HTR-8/SVneo (cell line): ENCODE data around the gene HPS4.
"Not testable (repeated sequence)": the region's sequence is repeated elsewhere in the genome, so short reads cannot be mapped to it uniquely, and the experiment has no call there.

ENCODE experiments used
- DNase-seq: peaks from one replicate; pipeline ENCODE4 v3.0.0; 2011; ENCODE audit warnings: low spot score, mixed read lengths; ENCODE audit not compliant: insufficient read length
- FAIRE-seq: peaks from 2 replicates; lab custom pipeline; 2011; peaks lifted over from hg19 to GRCh38; lab: Jason Lieb, UNC

HPS4 gene

DNA sequence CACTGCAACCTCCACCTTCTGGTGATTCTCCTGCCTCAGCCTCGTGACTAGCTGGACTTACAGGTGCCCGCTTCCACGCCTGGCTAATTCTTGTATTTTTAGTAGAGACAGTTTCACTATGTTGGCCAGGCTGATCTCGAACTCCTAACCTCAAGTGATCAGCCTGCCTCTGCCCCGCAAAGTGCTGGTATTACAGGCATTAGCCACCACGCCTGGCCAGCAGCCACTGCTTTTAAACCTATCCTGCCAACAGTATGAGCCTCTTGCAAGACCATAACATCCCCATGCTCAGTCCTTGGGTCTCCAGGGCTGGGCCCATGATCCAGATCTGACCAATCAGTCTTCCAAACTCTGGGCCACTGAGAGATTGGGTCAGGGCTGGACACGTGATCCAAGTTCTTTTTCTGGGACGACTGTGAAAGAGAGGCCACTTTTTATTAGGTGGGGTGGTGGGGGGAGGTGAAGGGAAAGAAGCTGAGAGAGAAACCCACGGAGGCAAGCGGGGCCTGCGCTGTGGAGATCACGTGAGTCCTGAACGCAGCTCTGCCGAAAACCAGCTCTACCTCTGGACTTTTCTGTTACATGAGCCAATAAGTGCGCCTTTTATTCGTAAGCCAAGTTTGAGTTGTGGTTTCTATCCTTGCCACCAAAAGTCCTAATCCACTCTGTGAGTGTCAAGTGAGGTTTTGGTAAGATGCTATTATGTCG is 36.6 kb downstream of the HPS4 start:
- no peak for FAIRE-seq
- DNase-seq = no peak

DNA sequence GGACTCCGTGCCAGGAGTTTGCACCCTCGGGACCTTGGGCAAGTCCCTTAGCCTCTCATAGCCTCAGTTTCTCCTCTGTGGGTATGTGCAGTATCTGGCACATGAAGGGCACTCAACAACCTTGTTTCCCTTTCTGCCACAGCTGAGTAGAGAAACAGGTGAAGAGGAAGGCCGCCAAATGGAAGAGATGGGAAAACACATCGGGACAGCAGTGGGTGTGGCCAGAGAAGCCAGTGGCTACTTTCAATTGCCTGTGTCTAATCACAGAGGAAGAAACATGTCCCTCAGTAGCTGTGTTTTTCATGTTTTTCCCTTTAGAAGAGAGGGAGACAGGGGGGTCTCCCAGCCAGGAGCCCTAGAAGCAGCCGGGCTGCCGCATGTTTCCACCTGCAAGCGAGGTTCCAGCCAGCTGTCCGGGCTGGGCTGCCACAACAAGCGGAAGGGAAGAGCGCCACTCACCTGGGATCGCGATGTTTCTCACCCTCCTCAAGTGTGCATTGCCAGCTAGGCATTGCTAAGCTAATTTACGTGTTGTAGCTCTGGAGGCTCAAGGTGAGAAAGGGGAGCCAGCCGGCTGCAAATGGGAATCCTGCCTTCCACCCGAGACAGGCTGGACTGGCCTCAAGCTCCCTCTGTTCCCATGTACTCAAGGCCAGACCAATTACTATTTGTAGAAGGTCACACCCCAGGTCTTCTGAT is 37.9 kb downstream of the HPS4 start:
- DNase-seq (no peak), FAIRE-seq (no peak)

DNA sequence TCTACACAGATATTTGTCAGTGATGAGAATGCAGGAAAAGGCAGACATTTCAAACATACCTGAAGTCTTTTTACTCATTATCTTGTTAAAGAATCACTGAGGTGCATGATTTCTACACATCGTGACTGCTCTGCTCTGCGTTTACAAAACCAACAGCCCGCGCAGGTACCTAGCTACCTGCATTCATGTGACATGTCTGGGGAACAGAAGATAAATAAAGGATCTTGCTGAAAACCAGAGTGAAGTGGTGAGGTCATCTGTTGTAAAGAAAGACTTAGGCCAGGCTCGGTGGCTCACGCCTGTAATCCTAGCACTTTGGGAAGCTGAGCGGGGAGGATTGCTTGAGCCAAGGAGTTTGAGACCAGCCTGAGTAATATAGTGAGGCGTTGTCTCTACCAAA is 38.8 kb downstream of the HPS4 start:
- FAIRE-seq = no peak
- DNase-seq = no peak

DNA sequence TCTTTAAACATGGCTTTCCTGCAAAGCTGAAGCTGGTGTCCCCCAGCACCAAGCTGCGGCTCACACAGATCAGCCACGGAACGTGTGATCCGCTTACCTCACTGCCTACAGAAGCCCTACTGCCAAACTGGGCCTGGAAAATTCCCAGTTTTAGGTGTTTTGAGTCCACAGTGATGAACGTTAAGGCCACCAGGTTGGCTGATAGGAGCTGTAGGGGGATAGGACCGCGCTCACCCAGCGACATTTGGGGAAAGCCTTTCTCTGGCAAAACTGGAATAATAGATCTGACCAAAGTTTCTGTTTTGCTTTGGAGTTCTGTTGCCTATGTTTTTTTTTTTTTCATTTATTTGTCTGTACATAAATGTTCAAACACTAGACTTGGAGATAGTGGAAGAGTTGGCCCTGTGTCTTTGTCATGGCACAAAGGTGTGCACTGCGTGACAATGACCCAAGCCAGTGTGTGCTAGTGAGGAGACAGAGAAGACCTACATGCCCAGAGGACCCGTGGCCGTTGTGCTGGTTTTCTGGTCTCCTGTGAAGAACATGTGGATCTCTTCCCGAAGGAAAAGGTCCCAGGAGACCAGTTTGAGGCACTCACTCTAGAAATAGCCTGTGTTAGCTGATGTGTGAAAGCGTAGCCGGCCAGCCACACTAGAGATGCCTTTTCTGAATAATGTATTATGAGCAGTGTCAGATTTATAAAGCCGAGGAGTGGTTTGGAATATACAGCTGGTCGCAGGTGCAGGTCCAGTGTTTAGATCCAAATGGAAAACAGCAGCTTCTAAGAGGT is 39.5 kb downstream of the HPS4 start:
- FAIRE-seq = no peak
- DNase-seq = no peak

DNA sequence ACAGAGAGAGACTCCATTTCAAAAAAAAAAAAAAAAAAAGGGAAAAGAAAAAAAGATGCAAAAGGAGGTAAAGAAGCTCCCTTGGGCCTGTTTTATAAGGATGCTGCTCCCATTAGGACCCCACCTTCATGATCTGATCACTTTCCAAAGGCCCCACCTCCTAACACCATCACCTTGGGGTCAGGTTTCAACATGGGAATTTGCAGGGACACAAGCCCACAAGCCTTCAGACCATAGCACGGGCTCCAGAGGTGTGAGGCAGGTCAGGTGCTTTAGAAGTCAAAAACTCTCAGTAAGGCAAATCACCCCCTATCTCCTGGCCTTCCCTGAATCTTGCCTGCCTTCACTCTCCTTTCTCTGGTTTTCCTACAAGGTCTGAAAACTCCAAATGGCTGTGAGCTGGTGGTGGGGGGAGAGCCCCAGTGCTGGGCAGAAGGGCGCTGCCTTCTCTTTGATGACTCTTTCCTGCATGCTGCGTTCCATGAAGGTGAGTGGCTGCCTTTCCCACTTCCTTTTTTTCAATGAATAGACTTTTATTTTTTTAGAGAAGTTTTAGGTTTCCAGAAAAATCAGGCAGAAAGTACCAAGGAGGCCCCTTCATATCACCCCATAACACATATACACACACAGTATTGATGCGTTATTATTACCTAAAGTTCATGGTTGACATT is 41.4 kb downstream of the HPS4 start:
- no peak for FAIRE-seq
- no peak for DNase-seq

DNA sequence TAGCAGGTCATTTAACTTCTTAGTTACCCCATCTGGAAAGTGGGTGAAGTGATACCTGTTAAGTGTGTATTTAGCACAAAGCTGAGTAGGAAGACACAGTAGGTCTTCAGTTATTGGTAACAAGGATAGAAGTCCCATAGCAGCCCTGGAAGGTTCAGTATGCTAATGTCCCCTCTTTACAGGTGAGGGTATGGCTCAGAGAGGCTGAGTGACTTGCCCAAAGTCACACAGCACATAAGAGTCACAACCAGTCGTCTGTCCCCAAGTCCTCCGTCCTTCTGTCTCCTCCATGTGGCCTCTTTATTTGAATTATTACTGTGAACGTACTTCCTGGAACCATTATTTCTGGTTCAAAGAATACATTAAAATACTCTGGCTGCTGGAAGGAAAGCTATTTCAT is 44.0 kb downstream of the HPS4 start:
- no peak for DNase-seq
- FAIRE-seq = no peak

DNA sequence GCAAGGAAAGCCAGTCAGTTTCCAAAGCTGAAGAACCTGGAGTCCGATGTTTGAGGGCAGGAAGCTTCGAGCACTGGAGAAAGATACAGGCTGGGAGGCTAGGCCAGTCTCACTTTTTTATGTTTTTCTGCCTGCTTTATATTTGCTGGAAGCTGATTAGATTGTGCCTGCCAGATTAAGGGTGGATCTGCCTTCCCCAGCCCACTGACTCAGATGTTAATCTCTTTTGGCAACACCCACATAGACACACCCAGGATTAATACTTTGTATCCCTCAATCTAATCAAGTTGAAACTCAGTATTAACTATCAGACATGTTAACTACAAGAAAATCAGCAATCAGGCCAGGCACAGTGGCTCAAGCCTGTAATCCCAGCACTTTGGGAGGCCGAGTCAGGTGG is 44.8 kb downstream of the HPS4 start:
- not testable (repeated sequence) for FAIRE-seq, DNase-seq

DNA sequence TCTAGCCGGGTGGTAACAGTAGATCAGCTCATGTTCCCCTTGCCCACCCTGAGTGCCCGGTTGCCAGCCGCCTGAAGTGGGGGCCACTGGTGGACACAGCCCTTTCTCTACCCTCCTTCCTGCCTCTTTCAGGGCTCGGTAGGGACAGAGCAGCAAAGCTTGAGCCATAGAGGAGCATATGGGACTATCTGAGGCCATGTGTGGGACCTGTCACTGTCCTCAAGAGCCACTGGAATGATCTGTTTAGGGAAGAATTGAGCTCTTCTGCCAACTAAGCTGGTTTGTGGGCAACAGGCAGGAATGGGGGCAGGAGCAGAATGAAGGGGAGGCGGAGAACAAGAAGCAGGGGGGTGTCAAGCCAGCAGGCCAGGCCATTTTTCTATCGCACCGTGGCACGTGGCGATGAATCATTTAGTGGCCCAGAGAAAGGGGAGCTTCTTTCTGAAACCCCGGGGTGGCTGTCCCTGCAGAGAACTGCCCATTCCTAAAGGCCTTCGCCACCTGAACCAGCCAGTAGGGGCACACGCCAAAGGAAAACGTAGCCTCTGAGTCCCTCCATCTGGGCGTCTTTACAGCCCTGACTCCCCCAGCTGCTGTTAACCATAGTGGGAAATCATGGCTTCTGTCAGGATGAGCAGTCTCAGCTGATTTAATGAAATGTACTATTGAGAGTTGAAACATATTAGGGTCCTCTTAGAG is 45.7 kb downstream of the HPS4 start:
- FAIRE-seq (no peak), DNase-seq (no peak)

DNA sequence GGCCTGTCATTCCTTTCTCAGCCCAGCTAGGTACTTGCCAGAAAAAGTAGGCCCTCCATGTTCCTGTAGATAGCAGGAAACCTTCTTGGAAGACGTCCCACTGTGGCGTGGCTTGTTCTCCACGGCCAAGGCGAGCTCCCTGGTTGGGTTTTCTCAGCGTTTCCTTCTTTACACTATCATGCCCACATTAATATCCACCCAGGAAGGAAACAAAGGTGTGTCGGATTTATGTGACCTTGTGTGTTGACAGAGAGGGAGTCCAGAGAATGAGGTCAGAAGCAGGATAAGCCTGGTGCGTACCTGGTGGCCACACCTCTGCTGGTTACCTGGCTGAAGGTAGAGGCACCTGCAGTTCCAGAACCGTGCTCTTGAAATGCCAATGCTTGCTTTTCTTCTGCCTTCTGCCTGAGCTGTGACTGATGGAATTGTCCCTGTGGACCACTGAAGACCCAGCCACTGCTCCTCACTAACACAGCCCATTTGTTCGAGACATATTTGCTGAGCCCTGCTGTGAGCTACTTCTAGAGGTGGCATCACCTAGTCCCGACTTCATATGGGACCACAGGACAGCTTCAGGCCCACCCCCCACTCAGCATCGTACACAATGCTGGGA is 46.6 kb downstream of the HPS4 start:
- FAIRE-seq = no peak
- no peak for DNase-seq

DNA sequence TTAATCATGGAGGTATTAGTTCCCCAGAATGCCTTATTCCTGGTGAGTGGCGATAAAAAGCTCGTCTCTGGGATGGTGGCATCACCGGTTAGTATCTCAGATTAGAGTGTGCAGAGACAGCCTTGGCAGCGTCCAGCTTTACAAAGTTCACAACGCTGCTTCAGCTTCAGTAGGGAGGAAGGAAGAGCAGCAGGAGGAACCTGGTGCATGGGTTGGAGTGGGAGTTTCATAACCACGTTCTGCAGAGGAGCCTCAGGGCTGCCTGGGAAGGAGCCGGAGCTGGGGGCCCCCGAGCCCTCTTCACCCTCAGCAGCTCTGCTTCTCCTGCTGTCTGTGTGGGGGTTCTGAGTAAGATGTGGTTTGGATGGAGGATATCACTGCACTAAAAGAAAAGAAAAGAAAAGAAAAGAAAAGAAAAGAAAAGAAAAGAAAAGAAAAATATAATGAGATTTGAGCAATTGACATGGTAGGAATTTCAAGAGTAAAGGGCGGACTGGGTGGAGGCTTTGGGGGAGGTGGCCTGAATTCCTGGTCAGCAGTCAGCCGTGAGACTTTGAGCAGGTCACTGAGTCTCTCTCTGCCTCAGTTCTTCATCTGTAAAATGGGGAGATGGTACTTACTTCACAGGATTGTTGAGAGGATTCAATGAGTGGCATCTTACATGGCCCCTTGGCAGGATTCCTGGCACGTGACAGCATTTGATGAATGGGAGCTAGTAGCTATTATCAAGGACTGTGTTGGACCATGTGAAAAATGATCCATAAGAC is 48.1 kb downstream of the HPS4 start:
- no peak for FAIRE-seq
- no peak for DNase-seq

DNA sequence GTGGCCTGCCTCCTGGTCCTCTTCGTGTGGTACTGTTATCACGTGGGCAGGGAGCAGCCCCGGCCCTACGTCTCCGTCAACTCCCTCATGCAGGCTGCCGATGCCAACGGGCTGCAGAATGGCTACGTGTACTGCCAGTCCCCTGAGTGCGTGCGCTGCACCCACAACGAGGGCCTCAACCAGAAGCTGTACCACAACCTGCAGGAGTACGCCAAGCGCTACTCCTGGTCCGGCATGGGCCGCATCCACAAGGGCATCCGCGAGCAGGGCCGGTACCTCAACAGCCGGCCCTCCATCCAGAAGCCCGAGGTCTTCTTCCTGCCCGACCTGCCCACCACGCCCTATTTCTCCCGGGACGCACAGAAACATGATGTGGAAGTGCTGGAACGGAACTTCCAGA is 49.8 kb downstream of the HPS4 start:
- no peak for FAIRE-seq

DNA sequence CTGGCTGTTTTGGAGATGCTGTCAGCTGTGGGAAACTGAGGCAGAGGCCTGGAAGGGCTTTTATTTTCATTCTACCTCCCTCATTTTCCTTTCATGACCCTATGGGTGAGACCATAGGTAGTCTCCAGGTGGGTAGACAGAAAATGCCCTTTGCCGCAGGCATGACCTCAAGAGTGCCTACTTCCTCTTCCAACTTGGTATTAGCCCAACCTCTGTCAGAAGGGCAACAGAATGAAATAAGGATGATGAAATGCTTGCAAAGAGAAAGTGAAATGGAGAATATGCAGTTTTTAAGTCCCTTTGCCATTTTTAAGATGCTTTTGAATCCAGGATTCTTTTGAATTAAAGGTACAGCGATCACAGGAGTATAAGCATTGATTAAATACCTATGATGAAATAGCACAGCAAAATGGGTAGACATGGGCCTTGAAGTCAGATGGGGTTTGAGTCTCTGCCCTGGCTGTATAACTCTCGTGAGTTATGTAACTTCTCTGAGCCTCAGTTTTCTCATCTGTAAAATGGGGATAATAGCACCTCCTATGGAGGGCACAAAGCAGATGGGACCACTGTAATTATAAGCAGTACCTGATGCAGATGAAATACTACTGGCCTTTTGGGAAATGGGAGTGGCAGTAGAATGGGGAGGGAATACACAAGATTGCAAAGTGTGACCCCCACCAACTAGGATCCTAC is 50.8 kb downstream of the HPS4 start:
- DNase-seq = no peak
- FAIRE-seq = no peak

More for the DNA sequence above, 49.8 kb downstream of the HPS4 start:
- no peak for DNase-seq

DNA sequence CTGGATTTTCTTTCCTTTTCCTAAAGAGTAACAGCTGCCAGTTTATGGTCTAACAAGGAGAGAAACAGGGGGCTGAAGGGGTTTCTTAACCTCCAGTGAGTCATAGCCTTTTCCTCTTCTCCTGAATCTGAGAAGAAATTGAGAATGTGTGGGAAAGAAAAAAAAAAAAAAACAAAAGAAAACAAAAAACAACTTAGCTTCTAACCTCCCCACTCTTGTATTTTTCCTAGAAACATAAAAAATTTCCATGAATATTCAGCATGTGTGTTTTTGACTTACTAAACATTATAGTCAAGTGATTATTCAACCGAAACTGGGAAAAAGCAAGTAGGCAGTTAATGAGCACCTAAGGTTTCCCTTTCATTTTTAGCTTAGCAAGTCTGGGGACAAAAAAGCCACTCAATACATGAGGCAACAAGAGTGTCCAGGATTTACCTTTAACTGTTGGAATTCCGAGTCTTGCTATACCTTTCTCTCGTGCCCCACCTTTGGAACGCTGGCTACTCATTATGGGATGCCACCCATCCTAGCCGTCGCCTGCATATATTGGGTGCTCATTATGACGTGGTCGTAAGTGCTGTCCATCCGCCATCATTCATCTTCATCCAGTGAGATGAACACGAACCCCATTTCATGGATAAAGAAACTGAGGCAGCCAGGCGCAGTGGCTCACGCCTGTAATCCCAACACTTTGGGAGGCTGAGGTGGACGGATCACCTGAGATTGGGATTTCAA is 52.2 kb downstream of the HPS4 start:
- FAIRE-seq = no peak

DNA sequence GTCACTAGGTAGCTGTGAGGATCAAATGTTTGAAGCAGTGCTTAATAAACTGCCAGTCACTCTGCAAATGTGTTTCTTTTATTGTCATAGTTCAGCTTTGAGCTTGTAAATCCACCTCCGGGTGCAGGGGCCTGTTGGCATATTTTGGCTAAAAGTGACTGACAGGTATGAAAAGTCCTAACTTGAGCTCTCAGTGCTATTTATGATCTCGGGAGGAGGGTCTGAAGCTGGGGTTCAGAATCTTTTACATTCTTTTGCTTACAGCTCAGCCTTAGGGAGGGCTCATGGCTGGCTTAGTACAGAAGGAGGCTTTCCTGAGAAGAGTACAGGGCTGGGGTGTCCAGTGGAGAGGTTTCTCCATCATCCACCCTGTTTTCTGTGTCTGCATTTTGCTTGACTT is 53.0 kb downstream of the HPS4 start:
- FAIRE-seq (no peak), DNase-seq (no peak)

More for the DNA sequence above, 52.2 kb downstream of the HPS4 start:
- no peak for DNase-seq

DNA sequence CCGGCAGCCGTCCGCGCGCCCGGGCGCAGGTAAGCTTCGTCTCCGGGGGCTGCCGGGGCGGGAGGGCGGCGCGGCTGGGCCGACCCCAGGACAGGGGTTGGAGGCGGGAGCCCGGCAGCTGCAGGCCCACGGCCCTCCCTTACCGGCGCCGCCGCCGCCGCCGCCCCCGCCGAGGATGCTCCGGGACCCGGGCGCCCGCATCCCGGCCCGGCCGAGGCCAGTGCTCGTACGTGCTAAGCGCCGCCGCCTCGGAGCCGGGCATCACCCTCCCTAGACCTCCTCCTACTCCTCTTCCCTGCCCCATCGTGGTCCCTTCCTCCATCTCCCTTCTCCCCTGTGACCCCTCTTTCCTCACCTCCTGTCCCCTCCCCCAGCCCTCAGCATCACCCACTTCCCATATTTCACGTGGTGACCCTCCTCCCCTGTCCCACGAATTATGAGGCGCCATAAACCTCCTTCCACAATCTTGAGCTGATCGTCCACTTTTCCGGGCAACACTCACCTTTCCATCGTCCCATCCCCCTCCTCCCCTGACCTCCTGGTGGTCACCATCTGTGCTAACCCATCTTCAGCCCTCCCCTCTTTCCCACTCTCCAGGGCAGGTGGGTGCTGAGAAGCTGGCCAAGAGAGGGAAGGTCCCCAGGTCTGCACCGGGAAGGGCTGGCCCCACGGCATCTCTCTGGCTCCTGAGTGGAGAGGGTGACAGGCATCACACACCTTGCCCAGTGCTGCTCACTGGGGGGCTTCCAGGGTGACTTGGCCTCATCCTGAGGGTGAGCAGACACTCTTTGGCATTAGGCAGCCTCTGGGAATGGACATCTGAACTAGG is 53.9 kb downstream of the HPS4 start:
- DNase-seq (no peak), FAIRE-seq (no peak)

DNA sequence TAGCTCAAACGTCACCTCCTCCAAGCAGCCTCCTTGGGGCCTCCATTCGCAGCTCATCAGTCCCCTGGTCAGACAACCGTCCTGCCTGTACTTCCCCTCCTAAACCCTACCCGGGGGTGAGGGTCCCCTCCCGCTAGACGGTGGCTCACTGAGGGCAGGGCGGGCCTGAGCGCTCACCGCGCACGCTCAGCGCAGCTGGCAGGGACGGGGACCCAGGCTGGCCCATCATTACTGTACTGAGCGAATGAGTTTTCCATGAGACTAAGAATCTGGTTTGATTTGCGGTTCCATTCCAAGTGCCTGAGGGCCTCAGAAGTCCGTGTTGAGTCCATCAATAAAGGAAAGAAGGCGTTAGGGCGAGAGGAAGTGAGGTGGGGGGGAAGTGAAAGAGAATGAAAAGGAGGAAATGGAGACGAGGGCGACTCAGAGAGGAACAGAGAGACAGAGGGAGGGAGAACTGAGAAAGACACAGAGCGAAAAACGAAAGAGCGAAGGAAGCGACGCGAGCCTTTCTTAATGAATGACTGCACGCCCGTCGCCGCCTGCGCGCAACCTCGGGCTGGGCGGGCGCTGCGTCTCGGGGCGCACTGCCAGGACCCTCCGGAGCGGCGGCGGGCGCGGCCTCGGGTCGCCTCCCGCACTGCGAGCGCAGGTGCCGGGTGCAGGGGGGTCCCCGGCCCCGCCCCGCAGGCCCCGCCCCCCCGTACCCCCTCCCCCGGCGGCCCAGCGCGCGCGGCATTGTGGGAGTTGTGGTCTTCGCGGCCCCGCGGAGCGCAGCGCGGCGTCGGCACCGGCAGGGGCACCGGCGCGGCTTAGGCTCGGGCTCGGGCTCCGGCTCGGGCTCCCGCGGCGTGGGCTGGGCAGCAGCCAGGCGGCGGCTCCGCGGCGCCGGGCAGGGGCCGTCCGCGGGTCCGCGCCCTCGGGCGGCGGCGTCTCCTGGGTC is 54.8 kb downstream of the HPS4 start, which contains the start of gene ASPHD2:
TSS of gene ASPHD2 (plus strand) at position 746 of the 943 bp plus-strand sequence. CDS start 4,356 bp downstream, outside the sequence.
- peak; percentile 44 for DNase-seq
- no peak for FAIRE-seq
